Left renal pelvis (tissue), 4 donors: ENCODE results near the gene GPRC5D. TPM values are rescaled to one million over a fixed set of nuclear protein-coding genes. Genes with fewer than 3 reads are reported as not detected.

Source experiments
- DNase-seq, 4 donors: peaks; one replicate each; pipeline ENCODE4 v3.0.0-alpha.2; 2013; ENCODE audit warnings: low read depth in 4 of 4, low spot score in 3 of 4
- polyA plus RNA-seq, 4 donors: library from polyadenylated mRNA; unstranded; fragments of 120-200 nt; gene quantifications; one replicate each; pipeline ENCODE4 v1.2.1, GENCODE V29; 2013; ENCODE audit not compliant: insufficient read length in 4 of 4

GPRC5D gene
- polyA plus RNA-seq, 4 donors: 0.33 to 1.1 (median 0.62) TPM

GRCh38 chr12:12982331-12982730 is 30.4 kb upstream of the GPRC5D start:
- no peak for DNase-seq

GRCh38 chr12:12979731-12980259 is 27.8 kb upstream of the GPRC5D start:
- no peak for DNase-seq

GRCh38 chr12:12979126-12979525 is 27.2 kb upstream of the GPRC5D start:
- DNase-seq: no peak

- no peak for DNase-seq
These were observed 25.3 kb upstream of the GPRC5D start for GRCh38 chr12:12977231-12977630.

- no peak for DNase-seq
These were observed 24.4 kb upstream of the GPRC5D start for GRCh38 chr12:12976366-12976765.

- no peak for DNase-seq
These were observed 23.5 kb upstream of the GPRC5D start for GRCh38 chr12:12975322-12976077.

GRCh38 chr12:12974211-12974610 is 22.2 kb upstream of the GPRC5D start:
- DNase-seq: no peak

- no peak for DNase-seq
These were observed 21.0 kb upstream of the GPRC5D start for GRCh38 chr12:12973019-12973418.

- DNase-seq: no peak
These were observed 13.9 kb upstream of the GPRC5D start for GRCh38 chr12:12965836-12966235.

- no peak for DNase-seq
These were observed 12.3 kb upstream of the GPRC5D start for GRCh38 chr12:12964255-12964654.

- no peak for DNase-seq
These were observed 8.8 kb upstream of the GPRC5D start for GRCh38 chr12:12960639-12961209.

GRCh38 chr12:12958886-12959285 is 6.9 kb upstream of the GPRC5D start:
- DNase-seq: no peak

- DNase-seq: no peak
These were observed 3.1 kb upstream of the GPRC5D start for GRCh38 chr12:12954878-12955625.

- DNase-seq: no peak
These were observed 2.4 kb upstream of the GPRC5D start for GRCh38 chr12:12954356-12954755.

GRCh38 chr12:12951504-12951903 is 466 bp downstream of the GPRC5D start:
- no peak for DNase-seq

- DNase-seq: no peak
These were observed 4.1 kb downstream of the GPRC5D start for GRCh38 chr12:12947902-12948301.

- no peak for DNase-seq
These were observed 5.1 kb downstream of the GPRC5D start for GRCh38 chr12:12946686-12947355.

GRCh38 chr12:12945591-12945990 is 6.4 kb downstream of the GPRC5D start:
- no peak for DNase-seq

- DNase-seq: no peak
These were observed 8.2 kb downstream of the GPRC5D start for GRCh38 chr12:12943586-12944260.
